Measurements from ENCODE around the gene COL12A1.

Gene COL12A1

GRCh38 chr6:75142721-75143120, 63.1 kb downstream of the COL12A1 start:
- no peak for DNase-seq

- DNase-seq: no peak
Observed at GRCh38 chr6:75135876-75136275, 70.0 kb downstream of the COL12A1 start.

- no peak for DNase-seq
Observed at GRCh38 chr6:75135450-75135849, 70.4 kb downstream of the COL12A1 start.

- no peak for DNase-seq
Observed at GRCh38 chr6:75130784-75131183, 75.1 kb downstream of the COL12A1 start.

GRCh38 chr6:75128878-75129570, 76.8 kb downstream of the COL12A1 start:
- no peak for DNase-seq

GRCh38 chr6:75126518-75126917, 79.3 kb downstream of the COL12A1 start:
- no peak for DNase-seq

- no peak for DNase-seq
Observed at GRCh38 chr6:75124983-75125382, 80.9 kb downstream of the COL12A1 start.

GRCh38 chr6:75124085-75124484, 81.8 kb downstream of the COL12A1 start:
- no peak for DNase-seq

- no peak for DNase-seq
Observed at GRCh38 chr6:75118925-75119515, 86.8 kb downstream of the COL12A1 start.

- no peak for DNase-seq
Observed at GRCh38 chr6:75117701-75118100, 88.2 kb downstream of the COL12A1 start.

- no peak for DNase-seq
Observed at GRCh38 chr6:75116946-75117345, 88.9 kb downstream of the COL12A1 start.

GRCh38 chr6:75115481-75115880, 90.4 kb downstream of the COL12A1 start:
- DNase-seq: no peak

GRCh38 chr6:75114806-75115205, 91.0 kb downstream of the COL12A1 start:
- DNase-seq: no peak

- no peak for DNase-seq
Observed at GRCh38 chr6:75114195-75114594, 91.7 kb downstream of the COL12A1 start.

- DNase-seq: no peak
Observed at GRCh38 chr6:75113446-75113845, 92.4 kb downstream of the COL12A1 start.

GRCh38 chr6:75109765-75110164, 96.1 kb downstream of the COL12A1 start:
- DNase-seq: no peak

GRCh38 chr6:75109022-75109421, 96.8 kb downstream of the COL12A1 start:
- DNase-seq: no peak

GRCh38 chr6:75108333-75108974, 97.4 kb downstream of the COL12A1 start:
- DNase-seq: no peak

- no peak for DNase-seq
Observed at GRCh38 chr6:75107913-75108312, 97.9 kb downstream of the COL12A1 start.

- no peak for DNase-seq
Observed at GRCh38 chr6:75106426-75106825, 99.4 kb downstream of the COL12A1 start.

- DNase-seq: no peak
Observed at GRCh38 chr6:75103431-75103830, 102.4 kb downstream of the COL12A1 start.

- no peak for DNase-seq
Observed at GRCh38 chr6:75102301-75102700, 103.6 kb downstream of the COL12A1 start.

- DNase-seq: no peak
Observed at GRCh38 chr6:75101896-75102295, 104.0 kb downstream of the COL12A1 start.

GRCh38 chr6:75098709-75099108, 107.1 kb downstream of the COL12A1 start:
- DNase-seq: no peak

Measured in CD4-positive, alpha-beta T cell treated with Interleukin-12 subunit alpha and Interleukin-12 subunit beta, for 1 hour (primary cell).